K562 (cell line): ENCODE results near the gene MMP27. TPM values are rescaled to one million over a fixed set of nuclear protein-coding genes. Genes with fewer than 3 reads are reported as not detected.

ENCODE experiments used
- BRCA1 ChIP-seq, 2 experiments: fragments of 450-650 bp in 1 of 2; sonication (generic) in 1 of 2; formaldehyde crosslinking in 1 of 2; IDR thresholded peaks; 2 replicates each; pipeline versions ENCODE4 v1.5.0 to v1.6.1; 2017 to 2020; ENCODE audit warnings: mild to moderate bottlenecking in 1 of 2, missing genetic modification reagents in 1 of 2
- GABPA ChIP-seq: fragments of 200-800 bp; sonication (Bioruptor generic); conservative IDR thresholded peaks from 2 replicates; pipeline ENCODE4 v1.6.1; 2016; ENCODE audit warnings: low read depth, missing genetic modification characterization, missing compliant biosample characterization
- GMEB1 ChIP-seq: fragments of 250-450 bp; sonication (Bioruptor Pico); IDR thresholded peaks from 2 replicates; pipeline ENCODE4 v1.4.0; 2020; ENCODE audit warnings: mild to moderate bottlenecking
- ID3 ChIP-seq, 2 experiments: fragments of 250-450 bp in 1 of 2; fragments of 450-650 bp in 1 of 2; sonication (Bioruptor Pico) in 1 of 2; IDR thresholded peaks; 2 replicates each; pipeline versions ENCODE4 v1.6.1 to v1.8.0; 2016 to 2021; ENCODE audit warnings: mild to moderate bottlenecking in 2 of 2, moderate library complexity in 2 of 2, missing compliant biosample characterization in 1 of 2, missing genetic modification characterization in 1 of 2
- OTX1 ChIP-seq: fragments of 450-650 bp; formaldehyde crosslinking; IDR thresholded peaks from 2 replicates; pipeline ENCODE4 v1.4.0; 2022; ENCODE audit warnings: mild to moderate bottlenecking
- PHF21A ChIP-seq: fragments of 450-650 bp; IDR thresholded peaks from 2 replicates; pipeline ENCODE4 v1.6.1; 2017; ENCODE audit warnings: low read depth, borderline replicate concordance
- SETDB1 ChIP-seq: IDR thresholded peaks from one replicate; pipeline ENCODE4 v1.6.1; 2012; ENCODE audit warnings: low read length, control low read depth, inconsistent platforms
- SIN3A ChIP-seq, 2 experiments: fragments of 150-350 bp in 1 of 2; IDR thresholded peaks; 2 replicates each; pipeline ENCODE4 v1.6.1; 2011 to 2016; ENCODE audit warnings: borderline replicate concordance in 2 of 2, low read depth in 2 of 2, low read length in 2 of 2, mild to moderate bottlenecking in 2 of 2, moderate library complexity in 2 of 2; ENCODE audit not compliant: control insufficient read depth in 1 of 2
- SRSF9 ChIP-seq: fragments of 200-400 bp; formaldehyde crosslinking; IDR thresholded peaks from 2 replicates; pipeline ENCODE4 v1.6.1; 2017; ENCODE audit warnings: low read depth, low read length, borderline replicate concordance
- TCFL5 ChIP-seq: fragments of 250-450 bp; sonication (Bioruptor Pico); conservative IDR thresholded peaks from 2 replicates; pipeline ENCODE4 v1.6.1; 2021; ENCODE audit warnings: mild to moderate bottlenecking, moderate library complexity, matching md5 sums
- ZNF277 ChIP-seq: fragments of 250-450 bp; sonication (Bioruptor Pico); IDR thresholded peaks from 2 replicates; pipeline ENCODE4 v1.8.0; 2022; ENCODE audit warnings: inconsistent platforms, mild to moderate bottlenecking, moderate library complexity, borderline replicate concordance
- ZNF518B ChIP-seq: fragments of 250-450 bp; sonication (Bioruptor Pico); IDR thresholded peaks from 2 replicates; pipeline ENCODE4 v1.5.0; 2021; ENCODE audit warnings: mild to moderate bottlenecking, moderate library complexity
- polyA plus RNA-seq, 8 experiments: library from polyadenylated mRNA; depleted of rRNA in 4 of 8; stranded (reverse) in 5 of 8; unstranded in 3 of 8; fragments of >200 nt; fragmentation: Nextera tagmentation in 2 of 8; fragmentation: Illumina TruSeq in 1 of 8; extraction: Ambion mirVana in 2 of 8; extraction: Trizol in 1 of 8; gene quantifications; 2 replicates each; pipeline versions ENCODE4 v1.2.1 to v1.2.3, GENCODE V29; 2011 to 2014; ENCODE audit warnings: inconsistent platforms in 1 of 8, missing spikeins in 1 of 8
- total RNA-seq, 7 experiments: library from RNA; depleted of rRNA in 6 of 7; stranded (reverse); fragments of >200 nt in 6 of 7; fragmentation: Illumina TruSeq in 2 of 7; extraction: Trizol in 2 of 7; gene quantifications; 2 replicates each; pipeline versions ENCODE4 v1.2.1 to v1.2.3, GENCODE V29; 2011 to 2021; ENCODE audit warnings: low replicate concordance in 1 of 7

Gene MMP27
- total and polyA plus RNA-seq, 9 of the 15 experiments (the other 6 are each of a cell fraction or from before 2014, with no cell fraction given): not detected

GRCh38 chr11:102653744-102654291, 51.8 kb downstream of the MMP27 start (continued):
- TF ChIP-seq SIN3A (IDR thresholded peaks at IDR 0.05; ENCODE audit: borderline replicate concordance in 2 of 2, control insufficient read depth in 1 of 2, low read depth in 2 of 2, low read length in 2 of 2): no peak
- no peak for TF ChIP-seq OTX1
- TF ChIP-seq ZNF518B (CRISPR knock-in tag): no peak
- no peak for TF ChIP-seq TCFL5 (CRISPR knock-in tag)
- no peak for TF ChIP-seq SETDB1
- TF ChIP-seq GMEB1 (CRISPR knock-in tag): no peak
- no peak for TF ChIP-seq PHF21A
- no peak for TF ChIP-seq SRSF9
- no peak for TF ChIP-seq GABPA (tag)
- TF ChIP-seq BRCA1 (IDR thresholded peaks at IDR 0.05): no peak
- 0 out of 2 replicates have a peak, but pooled peaks have one; percentile 62 for TF ChIP-seq BRCA1 (CRISPR knock-in tag; IDR thresholded peaks at IDR 0.05)
- TF ChIP-seq ID3 (CRISPR knock-in tag; IDR thresholded peaks at IDR 0.05): no peak
- TF ChIP-seq ID3 (tag; IDR thresholded peaks at IDR 0.05): no peak
- no peak for TF ChIP-seq ZNF277 (CRISPR knock-in tag)
